HEK293 (cell line): ENCODE data around the gene AKT3.

Source experiments
- CTCF ChIA-PET: fragments of 350-600 bp; formaldehyde crosslinking; extraction: SDS; loops from one replicate; lab custom pipeline; 2021; ENCODE audit warnings: antibody characterized with exemption; lab: Yijun Ruan, JAX
- POLR2A ChIA-PET: fragments of 300-600 bp; formaldehyde crosslinking; extraction: SDS; loops from one replicate; lab custom pipeline; 2020; ENCODE audit warnings: antibody characterized with exemption, inconsistent platforms; lab: Yijun Ruan, JAX
- H3K27ac ChIP-seq: fragments of 200-500 bp; sonication (Bioruptor generic); 2 replicates; pipeline ENCODE4 v1.5.1; 2014; ENCODE audit warnings: low read depth, low read length, control low read depth, inconsistent platforms; ENCODE audit errors: extremely low read depth
- H3K36me3 ChIP-seq, 2 experiments: fragments of 200-500 bp in 1 of 2; sonication (Bioruptor generic) in 1 of 2; 1 replicate in 1 of 2; 2 replicates in 1 of 2; pipeline ENCODE4 v1.5.1; 2014 to 2017; ENCODE audit warnings: inconsistent platforms in 2 of 2, low read length in 2 of 2; ENCODE audit not compliant: control insufficient read depth in 2 of 2, insufficient read depth in 1 of 2
- H3K4me1 ChIP-seq: fragments of 200-500 bp; sonication (Bioruptor generic); 2 replicates; pipeline ENCODE4 v1.5.1; 2014; ENCODE audit warnings: mild to moderate bottlenecking, low read length, inconsistent platforms; ENCODE audit not compliant: control insufficient read depth, insufficient read depth
- H3K4me3 ChIP-seq: 2 replicates; pipeline ENCODE4 v1.5.1; 2011; ENCODE audit warnings: low read depth, mild to moderate bottlenecking, control low read depth, low read length, moderate library complexity
- H3K9me3 ChIP-seq: fragments of 200-500 bp; sonication (Bioruptor generic); 2 replicates; pipeline ENCODE4 v1.5.1; 2014; ENCODE audit warnings: low read depth, low read length, inconsistent platforms; ENCODE audit not compliant: control insufficient read depth, insufficient read depth
- GLIS1 ChIP-seq: fragments of 450-650 bp; formaldehyde crosslinking; IDR thresholded peaks from 2 replicates; pipeline ENCODE4 v1.5.1; 2016; ENCODE audit warnings: missing biosample characterization, missing genetic modification characterization
- MYNN ChIP-seq: fragments of 450-650 bp; formaldehyde crosslinking; IDR thresholded peaks from 2 replicates; pipeline ENCODE4 v1.5.1; 2016; ENCODE audit warnings: missing biosample characterization, missing genetic modification characterization, borderline replicate concordance
- SP2 ChIP-seq: fragments of 450-650 bp; formaldehyde crosslinking; IDR thresholded peaks from 2 replicates; pipeline ENCODE4 v1.5.1; 2016; ENCODE audit warnings: missing biosample characterization, missing genetic modification characterization
- ZNF10 ChIP-seq: fragments of 450-650 bp; formaldehyde crosslinking; IDR thresholded peaks from 2 replicates; pipeline ENCODE4 v1.5.1; 2017; ENCODE audit warnings: missing biosample characterization, missing genetic modification characterization
- ZNF155 ChIP-seq: fragments of 450-650 bp; formaldehyde crosslinking; IDR thresholded peaks from 2 replicates; pipeline ENCODE4 v1.5.1; 2016; ENCODE audit warnings: missing biosample characterization, missing genetic modification characterization
- ZNF354C ChIP-seq: fragments of 450-650 bp; formaldehyde crosslinking; IDR thresholded peaks from 2 replicates; pipeline ENCODE4 v1.5.1; 2016; ENCODE audit warnings: missing biosample characterization, missing genetic modification characterization, low read depth, borderline replicate concordance
- ZNF391 ChIP-seq: fragments of 450-650 bp; formaldehyde crosslinking; IDR thresholded peaks from 2 replicates; pipeline ENCODE4 v1.5.1; 2016; ENCODE audit warnings: low read depth, missing biosample characterization, missing genetic modification characterization, borderline replicate concordance
- ZNF521 ChIP-seq: fragments of 450-650 bp; formaldehyde crosslinking; IDR thresholded peaks from 2 replicates; pipeline ENCODE4 v1.5.1; 2017; ENCODE audit warnings: missing biosample characterization, mild to moderate bottlenecking, missing genetic modification characterization
- ZNF549 ChIP-seq: fragments of 450-650 bp; IDR thresholded peaks from 2 replicates; pipeline ENCODE4 v1.5.1; 2018; ENCODE audit warnings: missing biosample characterization, missing genetic modification characterization, mild to moderate bottlenecking, inconsistent platforms, moderate library complexity
- ZNF580 ChIP-seq: fragments of 450-650 bp; formaldehyde crosslinking; IDR thresholded peaks from 2 replicates; pipeline ENCODE4 v1.5.1; 2016; ENCODE audit warnings: missing biosample characterization, missing genetic modification characterization
- ZNF585B ChIP-seq: fragments of 450-650 bp; formaldehyde crosslinking; IDR thresholded peaks from 2 replicates; pipeline ENCODE4 v1.5.1; 2016; ENCODE audit warnings: missing biosample characterization, missing genetic modification characterization
- ZNF670 ChIP-seq: fragments of 450-650 bp; formaldehyde crosslinking; IDR thresholded peaks from 2 replicates; pipeline ENCODE4 v1.5.1; 2016; ENCODE audit warnings: missing biosample characterization, missing genetic modification characterization, low read depth
- TF ChIP-seq, protein P1 (sequence below): fragments of 450-650 bp; formaldehyde crosslinking; IDR thresholded peaks from 2 replicates; pipeline ENCODE4 v1.5.1; 2016; ENCODE audit warnings: missing biosample characterization, missing genetic modification characterization, borderline replicate concordance
- TF ChIP-seq, protein P2 (sequence below): fragments of 450-650 bp; formaldehyde crosslinking; IDR thresholded peaks from 2 replicates; pipeline ENCODE4 v1.5.1; 2016; ENCODE audit warnings: missing biosample characterization, missing genetic modification characterization
- TF ChIP-seq, protein P3 (sequence below): IDR thresholded peaks from 2 replicates; pipeline ENCODE4 v1.6.1; 2011; ENCODE audit warnings: mild to moderate bottlenecking, low read depth, low read length, borderline replicate concordance
- TF ChIP-seq, protein P4 (sequence below): fragments of 450-650 bp; formaldehyde crosslinking; IDR thresholded peaks from 2 replicates; pipeline ENCODE4 v1.5.1; 2017; ENCODE audit warnings: missing biosample characterization, missing genetic modification characterization
- TF ChIP-seq, protein P5 (sequence below): fragments of 450-650 bp; formaldehyde crosslinking; IDR thresholded peaks from 2 replicates; pipeline ENCODE4 v1.5.1; 2016; ENCODE audit warnings: missing biosample characterization, missing genetic modification characterization

AKT3 gene

DNA sequence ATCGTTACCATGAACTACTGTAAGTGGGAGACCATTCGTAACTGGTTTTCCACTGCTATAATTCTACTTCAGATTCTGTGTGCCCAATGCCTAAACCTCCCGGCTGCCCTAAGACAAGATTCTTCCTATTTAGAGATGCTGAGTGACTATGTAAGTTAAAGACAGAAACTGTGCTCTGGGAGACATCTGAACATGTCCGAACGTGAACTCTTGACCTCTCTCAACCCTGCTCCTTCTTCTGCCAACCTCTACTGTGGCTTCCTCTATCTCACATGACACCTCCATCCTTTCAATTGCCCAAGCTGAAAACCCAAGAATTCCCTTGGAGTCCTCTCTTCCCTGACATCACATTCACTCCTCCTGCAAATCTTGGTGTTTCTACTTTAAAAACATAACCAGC lies 182.9 kb downstream of the AKT3 start (continued):
- TF ChIP-seq, protein P1, sequence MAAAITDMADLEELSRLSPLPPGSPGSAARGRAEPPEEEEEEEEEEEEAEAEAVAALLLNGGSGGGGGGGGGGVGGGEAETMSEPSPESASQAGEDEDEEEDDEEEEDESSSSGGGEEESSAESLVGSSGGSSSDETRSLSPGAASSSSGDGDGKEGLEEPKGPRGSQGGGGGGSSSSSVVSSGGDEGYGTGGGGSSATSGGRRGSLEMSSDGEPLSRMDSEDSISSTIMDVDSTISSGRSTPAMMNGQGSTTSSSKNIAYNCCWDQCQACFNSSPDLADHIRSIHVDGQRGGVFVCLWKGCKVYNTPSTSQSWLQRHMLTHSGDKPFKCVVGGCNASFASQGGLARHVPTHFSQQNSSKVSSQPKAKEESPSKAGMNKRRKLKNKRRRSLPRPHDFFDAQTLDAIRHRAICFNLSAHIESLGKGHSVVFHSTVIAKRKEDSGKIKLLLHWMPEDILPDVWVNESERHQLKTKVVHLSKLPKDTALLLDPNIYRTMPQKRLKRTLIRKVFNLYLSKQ (tag by site-specific recombination), result no peak
- TF ChIP-seq ZNF670 (tag by site-specific recombination), result no peak
- TF ChIP-seq, protein P2, sequence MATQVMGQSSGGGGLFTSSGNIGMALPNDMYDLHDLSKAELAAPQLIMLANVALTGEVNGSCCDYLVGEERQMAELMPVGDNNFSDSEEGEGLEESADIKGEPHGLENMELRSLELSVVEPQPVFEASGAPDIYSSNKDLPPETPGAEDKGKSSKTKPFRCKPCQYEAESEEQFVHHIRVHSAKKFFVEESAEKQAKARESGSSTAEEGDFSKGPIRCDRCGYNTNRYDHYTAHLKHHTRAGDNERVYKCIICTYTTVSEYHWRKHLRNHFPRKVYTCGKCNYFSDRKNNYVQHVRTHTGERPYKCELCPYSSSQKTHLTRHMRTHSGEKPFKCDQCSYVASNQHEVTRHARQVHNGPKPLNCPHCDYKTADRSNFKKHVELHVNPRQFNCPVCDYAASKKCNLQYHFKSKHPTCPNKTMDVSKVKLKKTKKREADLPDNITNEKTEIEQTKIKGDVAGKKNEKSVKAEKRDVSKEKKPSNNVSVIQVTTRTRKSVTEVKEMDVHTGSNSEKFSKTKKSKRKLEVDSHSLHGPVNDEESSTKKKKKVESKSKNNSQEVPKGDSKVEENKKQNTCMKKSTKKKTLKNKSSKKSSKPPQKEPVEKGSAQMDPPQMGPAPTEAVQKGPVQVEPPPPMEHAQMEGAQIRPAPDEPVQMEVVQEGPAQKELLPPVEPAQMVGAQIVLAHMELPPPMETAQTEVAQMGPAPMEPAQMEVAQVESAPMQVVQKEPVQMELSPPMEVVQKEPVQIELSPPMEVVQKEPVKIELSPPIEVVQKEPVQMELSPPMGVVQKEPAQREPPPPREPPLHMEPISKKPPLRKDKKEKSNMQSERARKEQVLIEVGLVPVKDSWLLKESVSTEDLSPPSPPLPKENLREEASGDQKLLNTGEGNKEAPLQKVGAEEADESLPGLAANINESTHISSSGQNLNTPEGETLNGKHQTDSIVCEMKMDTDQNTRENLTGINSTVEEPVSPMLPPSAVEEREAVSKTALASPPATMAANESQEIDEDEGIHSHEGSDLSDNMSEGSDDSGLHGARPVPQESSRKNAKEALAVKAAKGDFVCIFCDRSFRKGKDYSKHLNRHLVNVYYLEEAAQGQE, result no peak
- TF ChIP-seq MYNN, result no peak
- no peak for TF ChIP-seq ZNF155 (tag by site-specific recombination)
- TF ChIP-seq, protein P3, sequence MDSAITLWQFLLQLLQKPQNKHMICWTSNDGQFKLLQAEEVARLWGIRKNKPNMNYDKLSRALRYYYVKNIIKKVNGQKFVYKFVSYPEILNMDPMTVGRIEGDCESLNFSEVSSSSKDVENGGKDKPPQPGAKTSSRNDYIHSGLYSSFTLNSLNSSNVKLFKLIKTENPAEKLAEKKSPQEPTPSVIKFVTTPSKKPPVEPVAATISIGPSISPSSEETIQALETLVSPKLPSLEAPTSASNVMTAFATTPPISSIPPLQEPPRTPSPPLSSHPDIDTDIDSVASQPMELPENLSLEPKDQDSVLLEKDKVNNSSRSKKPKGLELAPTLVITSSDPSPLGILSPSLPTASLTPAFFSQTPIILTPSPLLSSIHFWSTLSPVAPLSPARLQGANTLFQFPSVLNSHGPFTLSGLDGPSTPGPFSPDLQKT, result no peak

GRCh38 chr1:243663651-243664050 lies 186.4 kb downstream of the AKT3 start:
- peaks cover 6 to 8% of the 10 kb centered on the region in 2 experiments for H3K36me3 ChIP-seq
- H3K4me1 ChIP-seq, result no peaks in the 10 kb centered on the region
- TF ChIP-seq, protein P4, sequence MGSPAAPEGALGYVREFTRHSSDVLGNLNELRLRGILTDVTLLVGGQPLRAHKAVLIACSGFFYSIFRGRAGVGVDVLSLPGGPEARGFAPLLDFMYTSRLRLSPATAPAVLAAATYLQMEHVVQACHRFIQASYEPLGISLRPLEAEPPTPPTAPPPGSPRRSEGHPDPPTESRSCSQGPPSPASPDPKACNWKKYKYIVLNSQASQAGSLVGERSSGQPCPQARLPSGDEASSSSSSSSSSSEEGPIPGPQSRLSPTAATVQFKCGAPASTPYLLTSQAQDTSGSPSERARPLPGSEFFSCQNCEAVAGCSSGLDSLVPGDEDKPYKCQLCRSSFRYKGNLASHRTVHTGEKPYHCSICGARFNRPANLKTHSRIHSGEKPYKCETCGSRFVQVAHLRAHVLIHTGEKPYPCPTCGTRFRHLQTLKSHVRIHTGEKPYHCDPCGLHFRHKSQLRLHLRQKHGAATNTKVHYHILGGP, result no peak
- TF ChIP-seq ZNF391 (tag by site-specific recombination) (no peak), SP2 (no peak), ZNF10 (tag by site-specific recombination) (no peak), ZNF521 (tag by site-specific recombination) (no peak), ZNF354C (tag by site-specific recombination) (no peak), GLIS1 (no peak), ZNF580 (tag by site-specific recombination) (no peak), ZNF585B (tag by site-specific recombination) (no peak), ZNF549 (tag by site-specific recombination) (no peak)
- TF ChIP-seq, protein P5, sequence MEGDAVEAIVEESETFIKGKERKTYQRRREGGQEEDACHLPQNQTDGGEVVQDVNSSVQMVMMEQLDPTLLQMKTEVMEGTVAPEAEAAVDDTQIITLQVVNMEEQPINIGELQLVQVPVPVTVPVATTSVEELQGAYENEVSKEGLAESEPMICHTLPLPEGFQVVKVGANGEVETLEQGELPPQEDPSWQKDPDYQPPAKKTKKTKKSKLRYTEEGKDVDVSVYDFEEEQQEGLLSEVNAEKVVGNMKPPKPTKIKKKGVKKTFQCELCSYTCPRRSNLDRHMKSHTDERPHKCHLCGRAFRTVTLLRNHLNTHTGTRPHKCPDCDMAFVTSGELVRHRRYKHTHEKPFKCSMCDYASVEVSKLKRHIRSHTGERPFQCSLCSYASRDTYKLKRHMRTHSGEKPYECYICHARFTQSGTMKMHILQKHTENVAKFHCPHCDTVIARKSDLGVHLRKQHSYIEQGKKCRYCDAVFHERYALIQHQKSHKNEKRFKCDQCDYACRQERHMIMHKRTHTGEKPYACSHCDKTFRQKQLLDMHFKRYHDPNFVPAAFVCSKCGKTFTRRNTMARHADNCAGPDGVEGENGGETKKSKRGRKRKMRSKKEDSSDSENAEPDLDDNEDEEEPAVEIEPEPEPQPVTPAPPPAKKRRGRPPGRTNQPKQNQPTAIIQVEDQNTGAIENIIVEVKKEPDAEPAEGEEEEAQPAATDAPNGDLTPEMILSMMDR, result no peak
- H3K9me3 ChIP-seq, result no peaks in the 10 kb centered on the region
- POLR2A ChIA-PET, result no interaction called here
- CTCF ChIA-PET, result no interaction called here
- H3K27ac ChIP-seq, result no peak overlapping the region
- H3K4me3 ChIP-seq, result no peak overlapping the region
